Activated CD8-positive, alpha-beta memory T cell treated with anti-CD3 and anti-CD28 coated beads for 1 hour (primary cell): ENCODE measurements around the gene NTM.

Source experiments
- DNase-seq, 2 donors: peaks; one replicate each; pipeline ENCODE4 v3.0.0-alpha.2; 2020; ENCODE audit warnings: low read depth in 1 of 2; ENCODE audit errors: extremely low read depth in 1 of 2

NTM gene

GRCh38 chr11:132077416-132077815 is 707.0 kb downstream of the NTM start:
- no peak for DNase-seq

GRCh38 chr11:132078264-132079076 is 708.1 kb downstream of the NTM start:
- no peak for DNase-seq

GRCh38 chr11:132080127-132080526 is 709.7 kb downstream of the NTM start:
- no peak for DNase-seq

GRCh38 chr11:132082566-132082965 is 712.2 kb downstream of the NTM start:
- DNase-seq = no peak

GRCh38 chr11:132084433-132084832 is 714.0 kb downstream of the NTM start:
- DNase-seq = no peak

GRCh38 chr11:132087148-132087547 is 716.7 kb downstream of the NTM start:
- no peak for DNase-seq

- DNase-seq = no peak
Measured at GRCh38 chr11:132088551-132088950, 718.1 kb downstream of the NTM start.

GRCh38 chr11:132093536-132094259 is 723.3 kb downstream of the NTM start:
- DNase-seq = no peak

- DNase-seq = no peak
Measured at GRCh38 chr11:132094598-132094997, 724.2 kb downstream of the NTM start.

GRCh38 chr11:132095230-132096131 is 725.1 kb downstream of the NTM start:
- DNase-seq = no peak

- DNase-seq = no peak
Measured at GRCh38 chr11:132096132-132096825, 725.9 kb downstream of the NTM start.

- no peak for DNase-seq
Measured at GRCh38 chr11:132099692-132100091, 729.3 kb downstream of the NTM start.

GRCh38 chr11:132100583-132100982 is 730.2 kb downstream of the NTM start:
- DNase-seq = no peak

GRCh38 chr11:132101881-132102280 is 731.5 kb downstream of the NTM start:
- no peak for DNase-seq

GRCh38 chr11:132103021-132103420 is 732.6 kb downstream of the NTM start:
- DNase-seq = no peak

GRCh38 chr11:132106096-132106982 is 735.9 kb downstream of the NTM start:
- no peak for DNase-seq

GRCh38 chr11:132111316-132111715 is 740.9 kb downstream of the NTM start:
- DNase-seq = no peak

GRCh38 chr11:132111838-132112237 is 741.4 kb downstream of the NTM start:
- no peak for DNase-seq

GRCh38 chr11:132112846-132113245 is 742.4 kb downstream of the NTM start:
- DNase-seq = no peak

GRCh38 chr11:132114185-132114584 is 743.8 kb downstream of the NTM start:
- DNase-seq = no peak
